ENCODE measurements around the gene ZDHHC14. TPM values are rescaled to one million over a fixed set of nuclear protein-coding genes. Genes with fewer than 3 reads are reported as not detected.
A peak's percentile ranks its signal among the peaks of the same experiment; 100 is the strongest.
"Not testable (repeated sequence)": the region's sequence is repeated elsewhere in the genome, so short reads cannot be mapped to it uniquely, and the experiment has no call there.

The ZDHHC14 gene
- total RNA-seq, 1 donor from 2014 or later = 1.8 TPM

GRCh38 chr6:157460182-157460999, 79.4 kb downstream of the ZDHHC14 start:
- Histone ChIP-seq H3K36me3 (ENCODE audit: control insufficient read depth, insufficient read depth, low read length) (no peaks in the 10 kb centered on the region), H3K27me3 (ENCODE audit: control insufficient read depth, insufficient read depth, low read length) (no peaks in the 10 kb centered on the region), H3K4me3 (ENCODE audit: low read depth, low read length) (no peak overlapping the region)
- DNase-seq (ENCODE audit: low read depth) (no peak), FAIRE-seq (no peak)
- TF ChIP-seq CTCF (IDR thresholded peaks at IDR 0.05; ENCODE audit: insufficient read depth, low read length, severe bottlenecking) = no peak

- H3K36me3 ChIP-seq (ENCODE audit: control insufficient read depth, insufficient read depth, low read length) = no peaks in the 10 kb centered on the region
- no peak for FAIRE-seq
- no peak for TF ChIP-seq CTCF (IDR thresholded peaks at IDR 0.05; ENCODE audit: insufficient read depth, low read length, severe bottlenecking)
- DNase-seq (ENCODE audit: low read depth) = no peak
- no peaks in the 10 kb centered on the region for H3K27me3 ChIP-seq (ENCODE audit: control insufficient read depth, insufficient read depth, low read length)
- H3K4me3 ChIP-seq (ENCODE audit: low read depth, low read length) = no peak overlapping the region
These were observed 80.3 kb downstream of the ZDHHC14 start for GRCh38 chr6:157461000-157461915.

GRCh38 chr6:157462956-157463742, 82.2 kb downstream of the ZDHHC14 start:
- Histone ChIP-seq H3K4me3 (ENCODE audit: low read depth, low read length) (no peak overlapping the region), H3K27me3 (ENCODE audit: control insufficient read depth, insufficient read depth, low read length) (no peaks in the 10 kb centered on the region), H3K36me3 (ENCODE audit: control insufficient read depth, insufficient read depth, low read length) (no peaks in the 10 kb centered on the region)
- DNase-seq (ENCODE audit: low read depth) = peak; percentile 43
- FAIRE-seq = no peak
- no peak for TF ChIP-seq CTCF (IDR thresholded peaks at IDR 0.05; ENCODE audit: insufficient read depth, low read length, severe bottlenecking)

GRCh38 chr6:157463743-157464135, 82.7 kb downstream of the ZDHHC14 start:
- FAIRE-seq; DNase-seq (ENCODE audit: low read depth): not testable (repeated sequence)

GRCh38 chr6:157464653-157465535, 83.9 kb downstream of the ZDHHC14 start:
- no peak overlapping the region for H3K4me3 ChIP-seq (ENCODE audit: low read depth, low read length)
- H3K27me3 ChIP-seq (ENCODE audit: control insufficient read depth, insufficient read depth, low read length) = no peaks in the 10 kb centered on the region
- H3K36me3 ChIP-seq (ENCODE audit: control insufficient read depth, insufficient read depth, low read length) = no peaks in the 10 kb centered on the region
- no peak for TF ChIP-seq CTCF (IDR thresholded peaks at IDR 0.05; ENCODE audit: insufficient read depth, low read length, severe bottlenecking)
- no peak for FAIRE-seq
- no peak for DNase-seq (ENCODE audit: low read depth)

More at GRCh38 chr6:157463743-157464135, 82.7 kb downstream of the ZDHHC14 start:
- not testable (repeated sequence) for H3K27me3 ChIP-seq (ENCODE audit: control insufficient read depth, insufficient read depth, low read length); H3K36me3 ChIP-seq (ENCODE audit: control insufficient read depth, insufficient read depth, low read length); H3K4me3 ChIP-seq (ENCODE audit: low read depth, low read length)

All from bronchial epithelial cell (primary cell).